AG09309 (cell line): ENCODE measurements around the gene CDKAL1.

Experiments used
- DNase-seq: peaks from one replicate; pipeline ENCODE4 v3.0.0-alpha.2; 2010; ENCODE audit warnings: low read depth
- H3K4me3 ChIP-seq: 2 replicates; pipeline ENCODE4 v1.5.1; 2011; ENCODE audit warnings: mild to moderate bottlenecking, low read depth, low read length, moderate library complexity; ENCODE audit not compliant: control insufficient read depth
- CTCF ChIP-seq: IDR thresholded peaks from 2 replicates; pipeline ENCODE4 v1.5.1; 2011; ENCODE audit warnings: mild to moderate bottlenecking, low read depth, low read length, inconsistent platforms; ENCODE audit not compliant: insufficient read depth, control insufficient read depth; ENCODE audit errors: missing control alignments

The CDKAL1 gene

DNA sequence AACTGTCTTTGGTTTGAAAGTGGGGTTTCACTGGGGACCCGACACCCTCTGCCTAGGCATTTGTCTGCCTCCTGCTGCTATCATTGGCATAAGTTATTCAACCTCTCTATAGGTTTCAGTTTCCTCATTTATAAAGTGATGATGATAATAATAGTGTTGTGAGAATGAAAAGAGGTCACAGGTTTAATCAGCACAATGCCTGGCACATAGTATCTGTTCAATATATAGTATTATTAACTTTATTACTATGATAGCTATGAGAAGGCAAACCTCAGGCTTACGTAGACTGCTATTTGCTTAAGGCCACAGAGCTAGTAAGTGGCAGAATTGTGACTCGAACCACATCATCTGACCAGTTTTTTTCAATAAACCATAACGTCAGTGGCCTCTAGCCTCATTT is 256.8 kb downstream of the CDKAL1 start:
- no peak for DNase-seq
- TF ChIP-seq CTCF = no peak
- no peak overlapping the region for H3K4me3 ChIP-seq

GRCh38 chr6:20791944-20792343 is 257.7 kb downstream of the CDKAL1 start:
- DNase-seq = peak; percentile 5
- H3K4me3 ChIP-seq = no peak overlapping the region
- TF ChIP-seq CTCF = no peak

GRCh38 chr6:20793174-20793573 is 258.9 kb downstream of the CDKAL1 start:
- no peak for TF ChIP-seq CTCF
- no peak for DNase-seq
- no peak overlapping the region for H3K4me3 ChIP-seq

- no peak for TF ChIP-seq CTCF
- DNase-seq = no peak
- H3K4me3 ChIP-seq = no peak overlapping the region
These were observed 263.3 kb downstream of the CDKAL1 start for GRCh38 chr6:20797597-20797996.

GRCh38 chr6:20800229-20800628 is 266.0 kb downstream of the CDKAL1 start:
- no peak for TF ChIP-seq CTCF
- no peak for DNase-seq
- H3K4me3 ChIP-seq = no peak overlapping the region

DNA sequence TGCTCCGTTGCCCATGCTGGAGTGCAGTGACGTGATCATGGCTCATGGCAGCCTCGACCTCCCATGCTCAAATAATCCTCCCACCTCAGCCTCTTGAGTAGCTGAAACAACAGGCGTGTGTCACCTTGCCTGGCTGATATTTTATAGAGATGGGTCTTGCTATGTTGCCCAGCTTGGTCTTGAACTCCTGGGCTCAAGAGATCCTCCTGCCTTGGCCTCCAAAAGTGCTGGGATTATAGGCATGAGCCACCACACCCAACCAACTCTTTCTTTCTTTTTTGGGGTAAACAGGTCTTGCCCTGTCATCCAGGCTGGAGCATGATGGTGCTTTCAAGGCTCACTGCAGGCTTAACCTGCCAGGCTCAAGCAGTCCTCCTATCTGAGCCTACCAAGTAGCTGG is 266.4 kb downstream of the CDKAL1 start:
- H3K4me3 ChIP-seq = no peak overlapping the region
- TF ChIP-seq CTCF = no peak
- DNase-seq = no peak

GRCh38 chr6:20801595-20801994 is 267.3 kb downstream of the CDKAL1 start:
- H3K4me3 ChIP-seq = no peak overlapping the region
- no peak for DNase-seq
- no peak for TF ChIP-seq CTCF
